Skeletal muscle satellite cell (primary cell): ENCODE data around the gene PTPRS.

Source experiments
- H3K27me3 ChIP-seq: 2 replicates; pipeline ENCODE4 v1.7.0; 2013; ENCODE audit warnings: low read length; ENCODE audit not compliant: control insufficient read depth, insufficient read depth
- H3K36me3 ChIP-seq: 2 replicates; pipeline ENCODE4 v1.7.0; 2013; ENCODE audit warnings: mild to moderate bottlenecking, control low read depth, low read length; ENCODE audit not compliant: insufficient read depth
- H3K4me1 ChIP-seq: 2 replicates; pipeline ENCODE4 v1.7.0; 2013; ENCODE audit warnings: low read length; ENCODE audit not compliant: control insufficient read depth, insufficient read depth
- H3K4me2 ChIP-seq: 2 replicates; pipeline ENCODE4 v1.7.0; 2013; ENCODE audit warnings: mild to moderate bottlenecking, low read length
- H3K4me3 ChIP-seq: 2 replicates; pipeline ENCODE4 v1.7.0; 2013; ENCODE audit warnings: low read length
- H3K9ac ChIP-seq: 2 replicates; pipeline ENCODE4 v1.7.0; 2013; ENCODE audit warnings: mild to moderate bottlenecking, low read depth, low read length, moderate library complexity
- H3K9me3 ChIP-seq: replicated peaks from 2 replicates; pipeline ENCODE4 v1.7.0; 2013; ENCODE audit warnings: mild to moderate bottlenecking, control low read depth, low read length

The PTPRS gene

DNA sequence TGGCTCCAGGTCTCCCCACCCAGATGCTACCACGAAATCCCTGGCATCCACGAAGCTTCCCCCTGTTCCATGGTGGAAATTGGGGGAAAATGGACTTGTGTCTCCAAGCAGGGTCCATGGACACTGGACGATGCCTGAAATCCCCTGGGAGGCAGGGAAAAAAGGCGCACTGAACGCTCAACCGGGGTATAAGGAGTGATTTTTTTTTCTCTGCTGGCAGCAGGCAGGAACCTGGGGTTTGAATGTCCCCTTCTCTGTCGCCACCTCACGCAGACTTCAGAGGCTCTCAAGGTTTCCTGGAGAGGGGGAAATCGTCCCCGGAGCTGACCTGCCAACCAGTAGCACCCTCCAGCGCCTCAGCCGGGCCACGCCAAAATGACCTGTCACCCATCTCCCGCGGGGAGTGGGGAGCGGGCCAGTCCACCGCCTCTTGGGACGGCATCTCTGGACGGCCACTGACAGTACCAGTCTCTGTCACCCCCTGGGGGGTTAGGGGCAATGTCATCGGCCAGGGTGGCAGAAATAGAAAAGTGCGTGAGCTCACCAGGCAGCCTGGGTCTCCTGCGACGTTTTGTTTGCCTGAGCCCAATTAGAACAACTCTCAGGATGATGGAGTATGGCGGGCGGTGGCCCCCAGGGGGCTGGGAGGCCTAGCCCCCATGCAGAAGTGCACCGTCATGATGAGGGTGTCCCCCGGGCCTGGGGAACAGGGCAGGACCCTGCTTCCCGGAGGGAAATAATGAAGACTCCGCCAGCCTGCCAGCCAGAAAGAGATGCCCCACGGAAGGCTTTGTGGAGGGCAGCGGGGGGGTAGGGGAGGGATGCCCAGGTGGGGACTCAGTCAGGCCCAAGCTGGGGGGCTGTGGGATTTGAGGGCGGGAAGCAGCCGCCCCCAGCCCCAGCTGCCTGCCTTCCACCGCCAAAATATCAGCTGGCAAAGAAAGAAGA, 2.6 kb downstream of the PTPRS start:
- Histone ChIP-seq H3K9ac (no peak overlapping the region), H3K4me1 (peaks cover 13% of the 10 kb centered on the region), H3K9me3 (no peaks in the 10 kb centered on the region), H3K4me3 (no peak overlapping the region), H3K4me2 (no peak overlapping the region), H3K27me3 (peaks cover 55% of the 10 kb centered on the region), H3K36me3 (no peaks in the 10 kb centered on the region)

- Histone ChIP-seq H3K4me1 (peaks cover 13% of the 10 kb centered on the region), H3K9me3 (no peaks in the 10 kb centered on the region), H3K4me3 (no peak overlapping the region), H3K4me2 (no peak overlapping the region), H3K27me3 (peaks cover 55% of the 10 kb centered on the region), H3K9ac (no peak overlapping the region), H3K36me3 (no peaks in the 10 kb centered on the region)
These were observed 3.5 kb downstream of the PTPRS start for GRCh38 chr19:5337126-5337525.

DNA sequence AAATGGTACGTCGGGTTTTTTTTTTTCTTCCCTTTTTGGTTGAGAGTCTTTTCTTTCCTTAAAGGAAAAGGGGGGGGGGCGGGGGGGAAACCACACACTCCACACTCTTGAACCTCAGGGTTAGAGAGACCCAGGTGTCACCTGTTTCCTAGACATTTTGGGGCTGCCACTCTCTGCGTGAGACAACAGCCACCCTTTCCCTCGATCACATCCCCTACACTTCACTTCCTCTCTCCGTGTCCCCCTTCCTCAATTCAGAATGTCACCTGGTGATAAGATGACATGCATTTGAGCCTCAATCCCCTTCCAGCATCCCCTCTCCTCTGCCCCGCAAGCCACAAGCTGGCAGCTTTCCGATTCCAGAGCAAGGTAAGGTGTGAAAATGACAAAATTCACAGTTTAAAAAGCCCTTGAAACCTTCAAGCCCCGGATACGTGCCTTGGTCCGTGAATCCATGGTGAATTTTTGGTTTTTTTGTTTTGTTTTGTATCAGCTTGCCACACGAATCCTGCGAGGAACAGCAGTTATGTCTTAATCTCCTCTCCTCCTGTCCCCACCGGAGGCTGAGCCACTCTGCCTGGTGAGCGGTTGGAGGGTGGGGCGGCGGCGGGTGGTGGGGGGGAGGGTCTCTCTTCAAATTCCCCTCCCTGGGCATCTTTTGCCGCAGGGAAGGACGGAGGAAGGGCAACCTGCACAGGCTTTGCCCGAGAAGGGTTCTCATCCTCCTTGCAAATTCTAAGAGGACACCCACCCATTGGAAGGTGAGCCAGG, 4.2 kb downstream of the PTPRS start:
- Histone ChIP-seq H3K9me3 (no peaks in the 10 kb centered on the region), H3K4me3 (no peak overlapping the region), H3K4me2 (no peak overlapping the region), H3K4me1 (peaks cover 13% of the 10 kb centered on the region), H3K27me3 (peaks cover 57% of the 10 kb centered on the region), H3K36me3 (no peaks in the 10 kb centered on the region), H3K9ac (no peak overlapping the region)

- Histone ChIP-seq H3K36me3 (no peaks in the 10 kb centered on the region), H3K27me3 (peaks cover 60% of the 10 kb centered on the region), H3K9me3 (no peaks in the 10 kb centered on the region), H3K9ac (no peak overlapping the region), H3K4me1 (peaks cover 13% of the 10 kb centered on the region), H3K4me2 (no peak overlapping the region), H3K4me3 (no peak overlapping the region)
These were observed 5.0 kb downstream of the PTPRS start for GRCh38 chr19:5335593-5335992.

DNA sequence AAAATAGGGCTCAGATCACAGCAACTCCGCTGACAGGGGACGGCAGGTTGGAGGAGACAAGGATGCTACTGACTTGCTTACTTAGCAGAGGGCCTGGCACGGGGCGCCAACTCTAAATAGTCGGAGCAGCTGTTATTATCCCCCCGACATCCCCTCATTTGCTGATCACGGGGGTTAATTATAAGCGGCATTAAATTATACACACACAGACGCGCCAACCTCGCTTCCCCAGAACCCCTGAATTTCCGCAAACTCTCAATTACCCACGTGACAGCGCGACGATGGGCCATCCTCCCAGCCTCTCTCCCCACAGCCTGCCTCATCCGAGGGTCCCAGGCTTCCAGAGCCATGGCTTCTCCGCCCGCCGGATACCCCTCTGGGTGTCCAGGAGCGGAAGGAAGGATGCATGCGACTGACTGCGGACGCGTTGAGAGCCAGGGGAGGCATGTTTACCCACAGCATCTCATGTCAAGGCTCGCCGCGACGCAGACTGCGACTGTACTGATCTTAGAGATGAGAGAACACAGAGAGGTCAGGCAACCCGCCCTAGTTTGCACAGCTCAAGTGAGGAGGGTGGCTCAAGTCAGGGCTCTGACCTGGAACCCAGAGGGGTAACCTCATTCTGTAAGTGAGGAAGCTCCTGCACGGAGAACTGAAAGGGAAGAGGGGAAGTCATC, 5.7 kb downstream of the PTPRS start:
- Histone ChIP-seq H3K36me3 (no peaks in the 10 kb centered on the region), H3K4me1 (peaks cover 13% of the 10 kb centered on the region), H3K4me2 (no peak overlapping the region), H3K27me3 (peaks cover 60% of the 10 kb centered on the region), H3K9me3 (no peaks in the 10 kb centered on the region), H3K9ac (no peak overlapping the region), H3K4me3 (no peak overlapping the region)

- Histone ChIP-seq H3K9ac (no peak overlapping the region), H3K27me3 (peaks cover 58% of the 10 kb centered on the region), H3K4me3 (no peak overlapping the region), H3K4me2 (no peak overlapping the region), H3K4me1 (peaks cover 7% of the 10 kb centered on the region), H3K36me3 (no peaks in the 10 kb centered on the region), H3K9me3 (no peaks in the 10 kb centered on the region)
These were observed 6.3 kb downstream of the PTPRS start for GRCh38 chr19:5334366-5334739.

GRCh38 chr19:5333581-5334365, 6.8 kb downstream of the PTPRS start:
- no peak overlapping the region for H3K4me2 ChIP-seq
- no peaks in the 10 kb centered on the region for H3K36me3 ChIP-seq
- peaks cover 52% of the 10 kb centered on the region for H3K27me3 ChIP-seq
- H3K4me1 ChIP-seq, result peaks cover 1% of the 10 kb centered on the region
- no peak overlapping the region for H3K9ac ChIP-seq
- H3K9me3 ChIP-seq, result no peaks in the 10 kb centered on the region
- H3K4me3 ChIP-seq, result no peak overlapping the region

DNA sequence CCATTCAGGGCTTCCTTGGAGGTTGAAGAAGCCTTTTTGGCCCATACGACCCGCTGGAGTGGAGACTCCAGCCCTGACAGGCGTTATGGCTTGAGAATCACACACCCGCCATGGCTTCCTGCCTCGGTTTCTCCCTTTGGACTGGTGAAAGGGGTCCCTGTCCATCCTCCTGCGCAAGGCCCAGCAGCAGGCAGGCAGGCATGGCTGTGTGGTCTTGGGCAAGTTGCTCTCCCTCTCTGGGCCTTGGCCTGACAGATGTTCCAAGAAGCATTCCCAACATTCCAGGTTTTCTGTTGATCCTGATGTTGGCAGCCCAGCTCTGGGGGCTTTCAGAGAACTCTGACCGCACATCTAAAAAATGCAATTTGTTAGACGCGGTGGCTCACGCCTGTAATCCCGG, 8.1 kb downstream of the PTPRS start:
- H3K4me2 ChIP-seq, result no peak overlapping the region
- no peaks in the 10 kb centered on the region for H3K9me3 ChIP-seq
- no peak overlapping the region for H3K4me3 ChIP-seq
- H3K9ac ChIP-seq, result no peak overlapping the region
- H3K27me3 ChIP-seq, result peaks cover 42% of the 10 kb centered on the region
- no peaks in the 10 kb centered on the region for H3K36me3 ChIP-seq
- no peaks in the 10 kb centered on the region for H3K4me1 ChIP-seq

DNA sequence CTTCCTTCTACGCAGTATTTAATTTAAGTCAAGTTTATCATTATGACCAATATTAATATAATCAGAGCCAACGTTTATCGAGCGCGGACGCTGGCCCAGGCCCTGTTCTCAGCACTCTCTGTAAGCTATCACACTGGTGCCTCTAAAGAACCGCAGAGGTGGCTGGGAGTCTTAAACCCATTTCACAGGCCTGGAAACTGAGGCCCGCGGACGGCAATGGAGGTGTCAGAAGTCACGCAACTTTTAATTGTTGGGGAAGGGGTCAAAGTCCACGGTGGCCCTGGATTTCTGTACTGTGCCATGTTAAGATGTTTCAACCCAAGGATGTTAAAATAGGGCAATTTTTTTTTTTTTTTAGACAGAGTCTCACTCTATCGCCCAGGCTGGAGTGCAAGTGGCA, 8.8 kb downstream of the PTPRS start:
- no peak overlapping the region for H3K4me2 ChIP-seq
- H3K27me3 ChIP-seq, result peaks cover 42% of the 10 kb centered on the region
- no peak overlapping the region for H3K4me3 ChIP-seq
- H3K36me3 ChIP-seq, result no peaks in the 10 kb centered on the region
- H3K9me3 ChIP-seq, result no peaks in the 10 kb centered on the region
- H3K9ac ChIP-seq, result no peak overlapping the region
- H3K4me1 ChIP-seq, result no peaks in the 10 kb centered on the region

DNA sequence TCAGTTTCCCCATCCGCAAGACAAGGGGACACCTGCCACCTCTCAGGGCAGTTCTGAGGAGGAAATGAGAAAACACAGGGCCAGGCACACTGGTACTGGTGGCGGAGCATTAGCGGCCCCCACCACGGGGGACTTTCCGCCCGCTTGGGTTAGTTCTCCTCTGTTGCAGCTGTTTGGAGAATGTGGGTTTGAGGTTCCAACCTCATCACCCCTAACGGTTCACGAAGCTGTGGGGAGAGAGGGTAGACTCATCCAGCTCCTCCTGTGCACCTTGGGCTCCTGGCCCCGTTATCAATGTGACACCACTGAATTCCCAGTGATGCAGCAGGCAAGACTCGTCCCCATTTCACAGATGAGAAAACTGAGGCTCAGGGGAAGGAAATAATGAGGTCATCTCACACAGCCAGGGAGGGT, 10.3 kb downstream of the PTPRS start:
- Histone ChIP-seq H3K4me2 (no peak overlapping the region), H3K9ac (no peak overlapping the region), H3K4me3 (no peak overlapping the region), H3K4me1 (no peaks in the 10 kb centered on the region), H3K27me3 (peaks cover 40% of the 10 kb centered on the region), H3K36me3 (no peaks in the 10 kb centered on the region), H3K9me3 (no peaks in the 10 kb centered on the region)

GRCh38 chr19:5329141-5329540, 11.5 kb downstream of the PTPRS start:
- Histone ChIP-seq H3K9me3 (peaks cover 5% of the 10 kb centered on the region), H3K4me1 (no peaks in the 10 kb centered on the region), H3K4me2 (no peak overlapping the region), H3K27me3 (peaks cover 34% of the 10 kb centered on the region), H3K36me3 (no peaks in the 10 kb centered on the region), H3K9ac (no peak overlapping the region), H3K4me3 (no peak overlapping the region)
